Activated CD8-positive, alpha-beta T cell treated with anti-CD3 and anti-CD28 coated beads for 36 hours (primary cell): Measurements from ENCODE around the gene BLMH. TPM values are rescaled to one million over a fixed set of nuclear protein-coding genes. Genes with fewer than 3 reads are reported as not detected.

Experiments
- ATAC-seq: fragments of 200-7000 bp; cut with Tn5 transposase; one replicate; pipeline ENCODE4 v1.10.0; 2021; ENCODE audit warnings: mild to moderate bottlenecking, moderate library complexity
- CTCF ChIA-PET: fragments of 350-600 bp; sonication (Branson Sonifier 250); formaldehyde crosslinking; loops from one replicate; lab custom pipeline; 2021; ENCODE audit warnings: antibody characterized with exemption; lab: Charles Lee
- POLR2A ChIA-PET: fragments of 350-600 bp; sonication (Branson Sonifier 250); formaldehyde crosslinking; loops from one replicate; lab custom pipeline; 2021; ENCODE audit warnings: antibody characterized with exemption; lab: Charles Lee
- DNase-seq: peaks from one replicate; pipeline ENCODE4 v3.0.0-alpha.2; 2020
- H3K27ac Mint-ChIP-seq: one replicate; pipeline ENCODE4 v1.8.0; 2021; ENCODE audit warnings: mild to moderate bottlenecking, mixed read lengths
- H3K27me3 Mint-ChIP-seq: one replicate; pipeline ENCODE4 v1.8.0; 2021; ENCODE audit warnings: mixed read lengths
- H3K36me3 Mint-ChIP-seq: one replicate; pipeline ENCODE4 v1.8.0; 2021; ENCODE audit warnings: low read depth, mixed read lengths
- H3K4me1 Mint-ChIP-seq: one replicate; pipeline ENCODE4 v1.8.0; 2021; ENCODE audit warnings: low read depth, mixed read lengths
- H3K4me3 Mint-ChIP-seq: one replicate; pipeline ENCODE4 v1.8.0; 2021; ENCODE audit warnings: mild to moderate bottlenecking, moderate library complexity, mixed read lengths
- H3K9me3 Mint-ChIP-seq: one replicate; pipeline ENCODE4 v1.8.0; 2021; ENCODE audit warnings: mixed read lengths
- intact Hi-C: fragments of 100-400 bp; cut with micrococcal nuclease; formaldehyde crosslinking; loops from one replicate; pipeline ENCODE4 v1.10.0; 2022
- total RNA-seq, 2 experiments: library from RNA; stranded (reverse); gene quantifications; one replicate each; pipeline ENCODE4 v1.2.3, GENCODE V29; 2021
- TF ChIP-seq, protein P1 (sequence below): fragments of 200-600 bp; IDR thresholded peaks from one replicate; pipeline ENCODE4 v1.8.0; 2022; ENCODE audit warnings: antibody characterized with exemption, mild to moderate bottlenecking

BLMH gene, protein sequence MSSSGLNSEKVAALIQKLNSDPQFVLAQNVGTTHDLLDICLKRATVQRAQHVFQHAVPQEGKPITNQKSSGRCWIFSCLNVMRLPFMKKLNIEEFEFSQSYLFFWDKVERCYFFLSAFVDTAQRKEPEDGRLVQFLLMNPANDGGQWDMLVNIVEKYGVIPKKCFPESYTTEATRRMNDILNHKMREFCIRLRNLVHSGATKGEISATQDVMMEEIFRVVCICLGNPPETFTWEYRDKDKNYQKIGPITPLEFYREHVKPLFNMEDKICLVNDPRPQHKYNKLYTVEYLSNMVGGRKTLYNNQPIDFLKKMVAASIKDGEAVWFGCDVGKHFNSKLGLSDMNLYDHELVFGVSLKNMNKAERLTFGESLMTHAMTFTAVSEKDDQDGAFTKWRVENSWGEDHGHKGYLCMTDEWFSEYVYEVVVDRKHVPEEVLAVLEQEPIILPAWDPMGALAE
- total RNA-seq: 10 to 100 TPM; 75.9 to 78.6 TPM

DNA sequence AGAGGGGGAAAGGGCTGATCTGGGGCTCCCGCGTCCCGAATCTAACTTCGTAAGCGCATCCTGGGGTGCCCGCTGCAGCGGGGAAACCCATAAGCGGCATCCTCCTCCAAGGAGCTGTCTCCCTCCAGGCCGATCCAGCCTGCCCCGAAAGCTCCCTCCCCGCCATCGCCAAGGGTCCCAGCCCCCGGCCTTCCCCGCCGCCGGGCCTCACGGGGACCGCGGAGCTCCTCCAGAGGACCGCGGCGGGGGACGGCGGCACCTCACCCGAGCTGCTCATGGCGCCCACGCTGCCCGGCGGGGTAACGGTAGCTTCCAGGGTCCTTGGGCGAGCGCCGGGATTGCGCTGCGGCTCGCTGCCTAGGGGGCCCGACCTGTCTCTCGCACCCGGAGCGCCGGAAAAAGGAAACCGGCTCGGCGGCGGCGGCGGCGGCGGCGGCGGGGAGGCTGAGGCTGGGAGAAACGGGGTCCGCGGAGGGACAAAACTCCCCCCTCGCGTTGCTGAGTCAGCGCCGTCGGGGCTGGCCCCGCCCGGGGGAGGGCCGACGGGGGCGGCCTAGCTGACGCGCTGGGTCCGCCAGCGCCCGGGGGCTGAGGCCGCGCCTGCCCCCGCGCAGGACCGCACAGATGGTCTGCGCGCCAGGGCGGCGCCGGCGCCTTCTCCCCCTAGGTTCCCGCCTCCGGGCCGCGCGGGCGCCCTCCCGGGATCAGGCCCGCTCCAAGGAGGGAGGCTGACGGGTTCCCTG lies at the start of gene BLMH:
BLMH (minus strand) TSS at position 402 of the 743 bp plus-strand sequence; CDS start at position 277, 125 bp downstream.
- peak within 1 kb of the TSS; percentile 91 for H3K27ac Mint-ChIP-seq
- peak within 1 kb of the TSS; percentile 94 for H3K4me3 Mint-ChIP-seq
- peaks cover 23% of the 10 kb centered on the region for H3K36me3 Mint-ChIP-seq
- TF ChIP-seq, protein P1, sequence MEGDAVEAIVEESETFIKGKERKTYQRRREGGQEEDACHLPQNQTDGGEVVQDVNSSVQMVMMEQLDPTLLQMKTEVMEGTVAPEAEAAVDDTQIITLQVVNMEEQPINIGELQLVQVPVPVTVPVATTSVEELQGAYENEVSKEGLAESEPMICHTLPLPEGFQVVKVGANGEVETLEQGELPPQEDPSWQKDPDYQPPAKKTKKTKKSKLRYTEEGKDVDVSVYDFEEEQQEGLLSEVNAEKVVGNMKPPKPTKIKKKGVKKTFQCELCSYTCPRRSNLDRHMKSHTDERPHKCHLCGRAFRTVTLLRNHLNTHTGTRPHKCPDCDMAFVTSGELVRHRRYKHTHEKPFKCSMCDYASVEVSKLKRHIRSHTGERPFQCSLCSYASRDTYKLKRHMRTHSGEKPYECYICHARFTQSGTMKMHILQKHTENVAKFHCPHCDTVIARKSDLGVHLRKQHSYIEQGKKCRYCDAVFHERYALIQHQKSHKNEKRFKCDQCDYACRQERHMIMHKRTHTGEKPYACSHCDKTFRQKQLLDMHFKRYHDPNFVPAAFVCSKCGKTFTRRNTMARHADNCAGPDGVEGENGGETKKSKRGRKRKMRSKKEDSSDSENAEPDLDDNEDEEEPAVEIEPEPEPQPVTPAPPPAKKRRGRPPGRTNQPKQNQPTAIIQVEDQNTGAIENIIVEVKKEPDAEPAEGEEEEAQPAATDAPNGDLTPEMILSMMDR: no peak
- DNase-seq (peak; percentile 86), ATAC-seq (peak; percentile 92)
- intact Hi-C loops: loop anchor here (1.0 kb wide), 1 partner anchor 41 kb away; no protein-coding TSS in a partner anchor
- ChIA-PET POLR2A (interaction anchor here (0.6 to 2.7 kb wide), 18 partner anchors 8 to 1529 kb away, joined by 3 to 34 read pairs (median 4); partner anchors contain the start of gene TMIGD1), CTCF (interaction anchor here (1.0 to 3.5 kb wide), 9 partner anchors 8 to 213 kb away, joined by 3 to 43 read pairs (median 7); partner anchors contain the start of gene TMIGD1)
- peaks cover 18% of the 10 kb centered on the region for H3K4me1 Mint-ChIP-seq
- no peaks in the 10 kb centered on the region for H3K9me3 Mint-ChIP-seq
- no peaks in the 10 kb centered on the region for H3K27me3 Mint-ChIP-seq

DNA sequence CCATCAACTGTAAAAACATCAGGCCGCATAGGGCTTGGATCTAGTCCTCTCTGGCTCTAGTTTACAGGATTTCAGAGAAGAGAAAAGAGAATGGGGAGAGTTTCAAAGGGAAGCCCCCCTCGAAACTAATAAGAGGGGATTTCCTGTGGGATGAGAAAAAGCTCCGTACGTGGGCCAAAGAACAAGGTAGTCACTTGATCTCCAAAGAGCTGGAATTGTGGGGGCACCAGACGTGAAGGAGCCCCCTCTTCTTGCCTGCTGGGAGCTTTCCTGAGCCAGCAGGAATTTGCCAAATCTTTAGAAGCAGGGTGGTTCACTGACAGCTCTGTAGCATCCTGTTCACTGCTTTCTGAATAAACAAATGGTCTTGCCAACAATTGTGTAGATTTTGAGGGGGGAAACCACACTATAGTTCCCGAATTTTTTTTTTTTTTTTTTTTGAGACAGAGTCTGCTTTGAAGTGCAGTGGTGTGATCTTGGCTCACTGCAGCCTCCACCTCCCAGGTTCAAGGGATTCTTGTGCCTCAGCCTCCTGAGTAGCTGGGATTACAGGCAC lies 49.1 kb upstream of the BLMH start:
- H3K36me3 Mint-ChIP-seq: no peaks in the 10 kb centered on the region

DNA sequence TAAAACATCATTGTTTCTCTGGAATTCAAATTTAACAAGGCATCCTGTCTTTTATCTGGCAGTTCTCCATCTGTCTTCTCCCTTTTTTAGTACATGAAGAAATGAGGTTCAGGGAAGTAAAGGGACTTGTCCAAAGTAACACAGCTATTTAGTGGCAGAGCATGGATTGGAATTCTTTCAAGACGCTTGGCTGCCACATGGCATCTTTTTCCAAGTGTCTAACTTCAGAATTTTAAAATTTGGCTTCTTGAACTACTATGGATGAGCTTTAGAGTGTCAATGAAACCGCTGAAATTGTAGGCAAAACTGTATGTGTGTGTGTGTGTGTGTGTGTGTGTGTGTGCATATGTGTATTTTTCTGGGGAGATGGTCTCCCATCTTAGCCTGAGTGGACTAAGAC lies 47.3 kb upstream of the BLMH start:
- TF ChIP-seq, protein P1: no peak
- Mint-ChIP-seq H3K36me3 (no peaks in the 10 kb centered on the region), H3K27me3 (no peaks in the 10 kb centered on the region), H3K4me3 (no peak overlapping the region), H3K4me1 (peaks cover 17% of the 10 kb centered on the region), H3K9me3 (peaks cover 2% of the 10 kb centered on the region), H3K27ac (no peak overlapping the region)
- intact Hi-C loops: loop anchor here (5.0 kb wide), 1 partner anchor 237 kb away; no protein-coding TSS in a partner anchor
- CTCF ChIA-PET: interaction anchor here (0.6 to 8.4 kb wide), 22 partner anchors 9 to 246 kb away, joined by 3 to 101 read pairs (median 6); partner anchors contain the start of genes BLMH and GOSR1
- no peak for ATAC-seq
- DNase-seq: no peak
- POLR2A ChIA-PET: no interaction called here

More for the DNA sequence above, 49.1 kb upstream of the BLMH start:
- intact Hi-C loops: no loop called here
- ATAC-seq (no peak), DNase-seq (no peak)
- H3K9me3 Mint-ChIP-seq: peaks cover 2% of the 10 kb centered on the region
- ChIA-PET POLR2A (interaction anchor here (1.0 to 2.0 kb wide), 2 partner anchors 39 to 49 kb away, joined by 3 to 7 read pairs; partner anchors contain the start of genes BLMH and CPD), CTCF (interaction anchor here (0.7 to 8.4 kb wide), 38 partner anchors 8 to 378 kb away, joined by 3 to 101 read pairs (median 4); partner anchors contain the start of genes BLMH and GOSR1)
- no peaks in the 10 kb centered on the region for H3K27me3 Mint-ChIP-seq
- no peak overlapping the region for H3K27ac Mint-ChIP-seq
- TF ChIP-seq, protein P1: no peak
- peaks cover 22% of the 10 kb centered on the region for H3K4me1 Mint-ChIP-seq
- H3K4me3 Mint-ChIP-seq: no peak overlapping the region

DNA sequence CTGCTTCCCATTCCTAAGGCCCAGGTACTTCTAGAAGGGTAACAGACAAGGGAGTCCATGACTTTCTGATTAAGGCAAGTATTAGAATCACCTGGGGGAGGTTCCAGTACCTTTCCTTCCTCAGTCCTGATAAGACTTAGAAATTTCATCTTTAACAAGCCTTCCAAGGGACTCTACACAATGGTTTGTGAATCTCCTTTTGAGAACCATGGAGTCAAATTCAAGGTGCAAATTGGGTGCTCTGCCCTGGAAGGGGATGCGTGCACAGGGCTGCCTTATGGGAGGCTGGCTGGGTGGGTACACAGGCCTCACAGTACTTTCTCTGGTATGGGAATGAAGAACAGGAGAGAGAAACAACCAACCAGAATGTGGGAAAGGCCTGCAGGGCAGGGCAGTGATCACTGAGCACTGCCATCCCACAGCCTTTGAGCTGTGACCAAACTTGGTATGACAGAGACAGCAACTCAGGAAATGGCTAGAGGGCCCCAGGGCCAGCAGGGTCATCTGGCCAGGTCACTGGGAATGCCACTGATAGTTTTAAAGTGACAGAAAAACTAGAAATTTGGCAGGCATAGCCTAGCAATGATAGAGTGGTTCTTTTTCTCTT lies 45.8 kb upstream of the BLMH start:
- H3K36me3 Mint-ChIP-seq: no peaks in the 10 kb centered on the region
- ATAC-seq (no peak), DNase-seq (no peak)
- H3K4me3 Mint-ChIP-seq: no peak overlapping the region
- H3K27me3 Mint-ChIP-seq: no peaks in the 10 kb centered on the region
- ChIA-PET CTCF (interaction anchor here (0.7 to 8.4 kb wide), 30 partner anchors 8 to 244 kb away, joined by 3 to 101 read pairs (median 8); partner anchors contain the start of gene BLMH), POLR2A (interaction anchor here (0.6 to 6.5 kb wide), 2 partner anchors 46 to 171 kb away, joined by 3 to 34 read pairs; partner anchors contain the start of gene BLMH)
- peaks cover 2% of the 10 kb centered on the region for H3K9me3 Mint-ChIP-seq
- no peak overlapping the region for H3K27ac Mint-ChIP-seq
- TF ChIP-seq, protein P1: no peak
- intact Hi-C loops: loop anchor here (5.0 kb wide), 1 partner anchor 235 kb away; no protein-coding TSS in a partner anchor
- peaks cover 28% of the 10 kb centered on the region for H3K4me1 Mint-ChIP-seq
